Liver (tissue), 9 donors: ENCODE measurements around the gene DEXI. TPM values are rescaled to one million over a fixed set of nuclear protein-coding genes. Genes with fewer than 3 reads are reported as not detected.

ENCODE experiments used
- DNase-seq: peaks from one replicate; pipeline ENCODE4 v3.0.0-alpha.2; 2017; ENCODE audit warnings: low spot score
- H3K27ac ChIP-seq, 2 donors: one replicate each; pipeline ENCODE4 v1.7.0; 2013; ENCODE audit warnings: inconsistent platforms in 2 of 2, low read length in 2 of 2, control low read depth in 1 of 2, low read depth in 1 of 2, mild to moderate bottlenecking in 1 of 2
- H3K27me3 ChIP-seq, 4 donors: one replicate each; pipeline versions ENCODE4 v1.6.1 to v1.7.0; 2013; ENCODE audit warnings: low read length in 3 of 4, inconsistent platforms in 1 of 4, mild to moderate bottlenecking in 1 of 4, moderate library complexity in 1 of 4; ENCODE audit not compliant: control insufficient read depth in 4 of 4, insufficient read depth in 4 of 4
- H3K36me3 ChIP-seq, 4 donors: one replicate each; pipeline versions ENCODE4 v1.6.1 to v1.7.0; 2013; ENCODE audit warnings: low read length in 3 of 4, mild to moderate bottlenecking in 3 of 4, low read depth in 1 of 4, moderate library complexity in 1 of 4; ENCODE audit not compliant: control insufficient read depth in 4 of 4, insufficient read depth in 3 of 4
- H3K4me1 ChIP-seq, 4 donors: one replicate each; pipeline versions ENCODE4 v1.6.1 to v1.7.0; 2013; ENCODE audit warnings: low read length in 3 of 4, mild to moderate bottlenecking in 3 of 4, moderate library complexity in 1 of 4; ENCODE audit not compliant: control insufficient read depth in 4 of 4, insufficient read depth in 4 of 4
- H3K4me3 ChIP-seq, 3 donors: one replicate each; pipeline versions ENCODE4 v1.6.1 to v1.7.0; 2013; ENCODE audit warnings: low read length in 3 of 3, control low read depth in 1 of 3, low read depth in 1 of 3, mild to moderate bottlenecking in 1 of 3
- H3K9ac ChIP-seq, 2 donors: one replicate each; pipeline ENCODE4 v1.7.0; 2013; ENCODE audit warnings: low read length in 2 of 2, mild to moderate bottlenecking in 2 of 2, moderate library complexity in 2 of 2, control low read depth in 1 of 2, low read depth in 1 of 2
- H3K9me3 ChIP-seq, 4 donors: one replicate each; pipeline versions ENCODE4 v1.6.1 to v1.7.0; 2013; ENCODE audit warnings: low read length in 3 of 4; ENCODE audit not compliant: control insufficient read depth in 4 of 4
- FOXA1 ChIP-seq: IDR thresholded peaks from 2 replicates; pipeline ENCODE4 v1.6.1; 2016; ENCODE audit warnings: antibody characterized with exemption
- FOXA2 ChIP-seq: IDR thresholded peaks from 2 replicates; pipeline ENCODE4 v1.6.1; 2016; ENCODE audit warnings: antibody characterized with exemption
- GABPA ChIP-seq, 2 donors: IDR thresholded peaks in 1 of 2; conservative IDR thresholded peaks in 1 of 2; 2 replicates each; pipeline ENCODE4 v1.6.1; 2016; ENCODE audit warnings: antibody characterized with exemption in 2 of 2, mild to moderate bottlenecking in 1 of 2, moderate library complexity in 1 of 2
- HNF4A ChIP-seq, 2 donors: conservative IDR thresholded peaks; 2 replicates each; pipeline ENCODE4 v1.6.1; 2016; ENCODE audit warnings: antibody characterized with exemption in 2 of 2, mild to moderate bottlenecking in 2 of 2
- HNF4G ChIP-seq: IDR thresholded peaks from 2 replicates; pipeline ENCODE4 v1.6.1; 2016; ENCODE audit warnings: antibody characterized with exemption
- JUND ChIP-seq, 2 donors: IDR thresholded peaks; 2 replicates each; pipeline ENCODE4 v1.6.1; 2016; ENCODE audit warnings: antibody characterized with exemption in 2 of 2
- MAX ChIP-seq: IDR thresholded peaks from 2 replicates; pipeline ENCODE4 v1.6.1; 2016; ENCODE audit warnings: antibody characterized with exemption
- NR2F2 ChIP-seq: IDR thresholded peaks from 2 replicates; pipeline ENCODE4 v1.6.1; 2016; ENCODE audit warnings: antibody characterized with exemption
- RAD21 ChIP-seq, 2 donors: IDR thresholded peaks; 2 replicates each; pipeline ENCODE4 v1.6.1; 2016; ENCODE audit warnings: antibody characterized with exemption in 2 of 2, mild to moderate bottlenecking in 2 of 2
- REST ChIP-seq: IDR thresholded peaks from 2 replicates; pipeline ENCODE4 v1.6.1; 2016; ENCODE audit warnings: antibody characterized with exemption, mild to moderate bottlenecking
- RXRA ChIP-seq, 2 donors: IDR thresholded peaks; 2 replicates each; pipeline ENCODE4 v1.6.1; 2017 to 2018; ENCODE audit warnings: antibody characterized with exemption in 2 of 2, mild to moderate bottlenecking in 1 of 2
- SP1 ChIP-seq: IDR thresholded peaks from 2 replicates; pipeline ENCODE4 v1.6.1; 2018; ENCODE audit warnings: antibody characterized with exemption, mild to moderate bottlenecking
- TAF1 ChIP-seq: conservative IDR thresholded peaks from 2 replicates; pipeline ENCODE4 v1.6.1; 2016; ENCODE audit warnings: antibody characterized with exemption, mild to moderate bottlenecking
- YY1 ChIP-seq: IDR thresholded peaks from 2 replicates; pipeline ENCODE4 v1.6.1; 2016; ENCODE audit warnings: antibody characterized with exemption, mild to moderate bottlenecking
- ZBTB33 ChIP-seq: IDR thresholded peaks from 2 replicates; pipeline ENCODE4 v1.6.1; 2016; ENCODE audit warnings: antibody characterized with exemption
- WGBS: extraction: QIAGEN DNeasy Blood & Tissue Kit; methylation state at CpG from one replicate; pipeline ENCODE4 v1.1.7; 2013; 5-methylcytosine and 5-hydroxymethylcytosine counted together
- polyA plus RNA-seq, 2 donors: library from polyadenylated mRNA; stranded (reverse) in 1 of 2; unstranded in 1 of 2; fragments of 200-250 nt in 1 of 2; fragments of >200 nt in 1 of 2; fragmentation: Nextera tagmentation in 1 of 2; extraction: Ambion mirVana in 1 of 2; gene quantifications; one replicate each; pipeline versions ENCODE4 v1.2.1 to v1.2.3, GENCODE V29; 2013 to 2015
- total RNA-seq, 2 donors: library from RNA; depleted of rRNA; stranded (reverse); fragments of >200 nt; gene quantifications; one replicate each; pipeline ENCODE4 v1.2.3, GENCODE V29; 2014
- TF ChIP-seq, protein P1 (sequence below): IDR thresholded peaks from 2 replicates; pipeline ENCODE4 v1.6.1; 2016; ENCODE audit warnings: antibody characterized with exemption
- TF ChIP-seq, protein P2 (sequence below): fragments of 150-350 bp; IDR thresholded peaks from 2 replicates; pipeline ENCODE4 v1.5.1; 2017; ENCODE audit warnings: improper control_type of control experiment, low read depth, low read length; ENCODE audit not compliant: missing input control
- donor health status: healthy.
- donor health status: healthy.
- donor health status: healthy.
- donor health status: healthy.
- donor health status: healthy.

DEXI gene
- total and polyA plus RNA-seq, 4 donors: 13.6 to 69.9 (median 41.8) TPM

DNA sequence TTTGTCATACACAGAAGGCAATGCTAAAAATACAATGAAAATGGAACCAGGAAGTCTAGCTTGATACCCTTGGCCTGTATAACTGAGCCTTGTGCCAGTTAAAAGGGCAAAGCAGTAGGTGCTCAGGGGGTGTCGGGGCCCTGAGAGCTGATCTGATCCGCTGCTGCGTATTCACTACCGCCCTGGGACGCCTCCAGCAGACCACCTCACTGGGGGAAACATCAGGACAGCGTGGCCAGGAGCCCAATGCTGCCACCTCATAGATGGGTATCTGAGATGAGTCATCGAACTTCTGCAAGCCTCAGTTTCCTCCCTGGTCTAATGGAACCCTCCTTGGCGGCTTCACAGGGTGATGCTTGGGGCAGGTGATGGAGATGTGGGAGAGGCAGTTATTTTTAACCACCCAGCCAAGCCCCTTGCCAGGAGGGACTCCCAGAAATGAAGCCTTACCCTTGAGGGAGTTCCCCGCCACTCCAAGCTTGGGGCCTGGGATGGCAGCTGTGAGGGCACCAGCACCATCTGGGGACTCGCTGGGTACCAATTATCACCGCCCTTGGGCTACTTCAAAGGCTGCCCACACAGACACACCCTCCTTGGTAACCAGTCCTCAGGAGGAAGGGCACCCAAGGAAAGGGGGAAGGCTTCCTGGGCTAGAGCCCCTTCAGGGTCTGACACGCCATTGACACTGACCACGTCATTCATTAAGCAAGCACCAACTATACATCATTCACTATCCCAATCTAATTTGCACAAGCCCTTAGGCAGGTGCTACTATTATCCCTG is 7.8 kb downstream of the DEXI start:
- Histone ChIP-seq H3K27ac (no peak overlapping the region), H3K27me3 (no peaks in the 10 kb centered on the region), H3K36me3 (peaks cover 0 to 2% (median 0%) of the 10 kb centered on the region in 4 donors), H3K4me1 (peaks cover 22 to 80% (median 69%) of the 10 kb centered on the region in 4 donors), H3K9me3 (no peaks in the 10 kb centered on the region), H3K9ac (no peak overlapping the region), H3K4me3 (no peak overlapping the region)
- no peak for DNase-seq
- 95% methylated on average over 13 of the region's 13 CpGs for WGBS
- TF ChIP-seq REST (no peak), MAX (no peak), YY1 (no peak), ZBTB33 (no peak), JUND (IDR thresholded peaks at IDR 0.05) (no peak), HNF4A (conservative IDR thresholded peaks at IDR 0.05) (no peak), RXRA (IDR thresholded peaks at IDR 0.05) (no peak), HNF4G (no peak), SP1 (no peak), NR2F2 (no peak), GABPA (IDR thresholded peaks at IDR 0.05 in 1 of 2, conservative IDR thresholded peaks at IDR 0.05 in 1 of 2) (no peak), RAD21 (IDR thresholded peaks at IDR 0.05) (no peak), FOXA2 (no peak), FOXA1 (no peak), TAF1 (no peak)
- TF ChIP-seq, protein P1, sequence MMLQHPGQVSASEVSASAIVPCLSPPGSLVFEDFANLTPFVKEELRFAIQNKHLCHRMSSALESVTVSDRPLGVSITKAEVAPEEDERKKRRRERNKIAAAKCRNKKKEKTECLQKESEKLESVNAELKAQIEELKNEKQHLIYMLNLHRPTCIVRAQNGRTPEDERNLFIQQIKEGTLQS: no peak
- TF ChIP-seq, protein P2, sequence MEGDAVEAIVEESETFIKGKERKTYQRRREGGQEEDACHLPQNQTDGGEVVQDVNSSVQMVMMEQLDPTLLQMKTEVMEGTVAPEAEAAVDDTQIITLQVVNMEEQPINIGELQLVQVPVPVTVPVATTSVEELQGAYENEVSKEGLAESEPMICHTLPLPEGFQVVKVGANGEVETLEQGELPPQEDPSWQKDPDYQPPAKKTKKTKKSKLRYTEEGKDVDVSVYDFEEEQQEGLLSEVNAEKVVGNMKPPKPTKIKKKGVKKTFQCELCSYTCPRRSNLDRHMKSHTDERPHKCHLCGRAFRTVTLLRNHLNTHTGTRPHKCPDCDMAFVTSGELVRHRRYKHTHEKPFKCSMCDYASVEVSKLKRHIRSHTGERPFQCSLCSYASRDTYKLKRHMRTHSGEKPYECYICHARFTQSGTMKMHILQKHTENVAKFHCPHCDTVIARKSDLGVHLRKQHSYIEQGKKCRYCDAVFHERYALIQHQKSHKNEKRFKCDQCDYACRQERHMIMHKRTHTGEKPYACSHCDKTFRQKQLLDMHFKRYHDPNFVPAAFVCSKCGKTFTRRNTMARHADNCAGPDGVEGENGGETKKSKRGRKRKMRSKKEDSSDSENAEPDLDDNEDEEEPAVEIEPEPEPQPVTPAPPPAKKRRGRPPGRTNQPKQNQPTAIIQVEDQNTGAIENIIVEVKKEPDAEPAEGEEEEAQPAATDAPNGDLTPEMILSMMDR: no peak
